GM19239 (cell line): ENCODE results near the gene SLC2A14.
A peak's percentile ranks its signal among the peaks of the same experiment; 100 is the strongest.
"Not testable (repeated sequence)": the region's sequence is repeated elsewhere in the genome, so short reads cannot be mapped to it uniquely, and the experiment has no call there.

Experiments
- DNase-seq: peaks from one replicate; pipeline ENCODE4 v3.0.0; 2011; ENCODE audit warnings: low spot score; ENCODE audit not compliant: insufficient read length
- FAIRE-seq: peaks from 2 replicates; lab custom pipeline; 2011; peaks lifted over from hg19 to GRCh38; lab: Jason Lieb, UNC

SLC2A14 gene

GRCh38 chr12:7837366-7837765 lies 35.3 kb downstream of the SLC2A14 start:
- FAIRE-seq = no peak
- no peak for DNase-seq

GRCh38 chr12:7835766-7836165 lies 36.9 kb downstream of the SLC2A14 start:
- no peak for FAIRE-seq
- no peak for DNase-seq

- DNase-seq (no peak), FAIRE-seq (no peak)
Observed at GRCh38 chr12:7835116-7835515, 37.6 kb downstream of the SLC2A14 start.

- no peak for DNase-seq
- FAIRE-seq = no peak
Observed at GRCh38 chr12:7834701-7835100, 38.0 kb downstream of the SLC2A14 start.

GRCh38 chr12:7833831-7834230 lies 38.9 kb downstream of the SLC2A14 start:
- DNase-seq (no peak), FAIRE-seq (no peak)

DNA sequence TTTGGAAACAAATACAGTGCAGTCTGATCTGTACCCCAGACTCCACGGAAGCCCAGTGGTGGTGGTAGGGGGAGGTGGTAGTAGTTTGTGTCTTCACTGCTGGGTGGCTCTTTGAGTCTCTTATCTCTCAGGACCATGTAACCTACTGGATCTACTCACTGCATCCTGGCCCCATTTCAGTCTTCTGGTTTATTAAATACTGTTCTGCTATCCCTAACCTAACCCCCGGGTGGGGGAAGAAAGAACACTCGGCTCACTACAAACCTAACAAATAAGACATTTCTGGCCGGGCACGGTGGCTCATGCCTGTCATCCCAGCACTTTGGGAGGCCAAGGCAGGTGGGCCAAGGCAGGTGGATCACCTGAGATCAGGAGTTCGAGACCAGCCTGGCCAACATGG lies 39.5 kb downstream of the SLC2A14 start:
- not testable (repeated sequence) for DNase-seq, FAIRE-seq

DNA sequence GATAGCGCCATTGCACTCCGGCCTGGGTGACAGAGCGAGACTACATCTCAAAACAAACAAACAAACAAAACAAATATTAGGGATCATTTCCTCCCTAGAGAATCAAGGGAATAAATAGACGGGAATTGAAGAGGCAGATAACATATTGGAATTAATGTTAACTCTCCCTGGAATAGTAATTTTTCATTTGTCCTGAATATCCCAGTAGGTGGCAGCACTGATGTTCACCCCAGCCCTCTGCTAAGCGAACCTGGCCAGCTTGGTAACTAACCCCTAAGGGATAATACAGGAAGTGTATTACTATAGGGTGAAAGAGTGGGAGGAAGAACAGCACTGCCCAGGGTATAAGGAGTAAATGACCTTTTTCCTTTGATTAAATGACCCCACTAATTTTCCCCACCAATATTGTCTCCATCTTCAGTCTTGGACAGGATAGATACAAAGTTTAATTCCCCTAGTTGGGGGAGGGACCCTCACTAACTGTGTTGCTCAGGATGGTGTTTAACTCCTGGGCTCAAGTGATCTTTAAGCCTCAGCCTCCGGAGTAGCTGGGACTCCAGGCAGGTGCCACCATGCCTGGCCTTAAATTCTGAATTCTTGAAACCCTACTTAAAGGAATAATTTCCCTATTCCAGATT lies 40.5 kb downstream of the SLC2A14 start:
- DNase-seq = peak; percentile 50
- FAIRE-seq = no peak

DNA sequence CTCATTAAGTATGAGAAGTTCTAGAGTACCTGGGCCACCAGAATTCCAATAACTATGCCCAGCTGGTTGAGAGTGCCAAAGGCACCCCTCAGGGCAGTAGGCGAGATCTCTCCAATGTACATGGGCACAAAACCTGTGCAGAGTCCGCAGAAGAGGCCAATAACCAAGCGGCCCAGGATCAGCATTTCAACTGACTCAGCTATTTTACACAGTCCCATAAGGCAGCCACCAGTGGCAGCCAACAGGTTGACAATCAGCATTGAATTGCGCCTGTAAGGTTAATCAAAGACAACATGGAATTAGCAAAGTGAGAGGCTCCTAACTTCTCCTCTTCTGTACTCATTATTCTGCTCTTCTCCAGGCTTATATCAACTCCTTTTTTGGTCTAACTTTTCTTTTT lies 43.0 kb downstream of the SLC2A14 start:
- not testable (repeated sequence) for FAIRE-seq, DNase-seq

- not testable (repeated sequence) for DNase-seq, FAIRE-seq
Observed at GRCh38 chr12:7825754-7826153, 47.0 kb downstream of the SLC2A14 start.

- peak; percentile 83 for FAIRE-seq
- DNase-seq = peak; percentile 57
Observed at GRCh38 chr12:7806863-7807487, 65.7 kb downstream of the SLC2A14 start.

DNA sequence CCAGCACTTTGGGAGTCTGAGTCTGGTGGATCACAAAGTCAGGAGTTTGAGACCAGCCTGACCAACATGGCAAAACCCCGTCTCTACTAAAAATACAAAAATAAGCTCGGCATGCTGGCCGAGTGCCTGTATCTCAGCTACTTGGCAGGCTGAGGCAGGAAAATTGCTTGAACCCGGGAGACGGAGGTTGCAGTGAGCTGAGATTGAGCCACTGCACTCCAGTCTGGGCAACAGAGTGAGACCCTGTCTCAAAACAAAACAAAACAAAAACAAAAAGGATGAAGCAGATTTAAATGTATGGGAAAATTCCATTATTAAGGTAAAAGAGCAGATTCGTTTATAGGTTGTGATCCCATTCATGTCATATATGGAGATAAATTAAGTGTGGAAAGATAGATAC lies 66.4 kb downstream of the SLC2A14 start:
- FAIRE-seq, DNase-seq: not testable (repeated sequence)

GRCh38 chr12:7801460-7801859 lies 71.3 kb downstream of the SLC2A14 start:
- FAIRE-seq (no peak), DNase-seq (no peak)

DNA sequence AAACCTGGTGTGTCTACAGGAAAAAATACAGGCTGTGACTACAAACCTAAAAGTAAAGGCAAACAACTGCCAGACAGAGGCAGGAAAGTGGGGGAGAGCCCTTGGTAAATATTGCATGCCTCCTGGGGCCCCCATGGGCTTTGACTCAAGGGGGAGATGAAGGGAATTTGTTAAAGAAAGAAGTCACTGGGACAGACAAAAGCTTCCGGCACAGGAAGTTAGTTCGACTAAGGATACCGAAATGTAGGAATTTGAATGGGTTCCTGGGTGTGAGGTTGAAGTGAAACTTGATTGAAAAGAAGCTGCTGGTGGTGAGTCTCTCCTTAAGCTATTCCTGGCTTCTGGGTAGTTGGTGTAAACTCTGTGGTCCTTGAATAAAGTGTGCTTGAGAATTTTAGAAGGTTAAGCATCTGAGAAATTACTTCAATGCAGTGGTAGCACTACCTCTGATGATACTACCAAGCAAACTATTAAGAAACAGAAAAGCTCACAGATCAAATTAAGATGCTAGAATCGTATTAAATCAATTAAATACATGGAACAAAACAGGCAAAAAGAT lies 73.9 kb downstream of the SLC2A14 start:
- DNase-seq, FAIRE-seq: not testable (repeated sequence)

GRCh38 chr12:7797698-7798398 lies 74.9 kb downstream of the SLC2A14 start:
- no peak for FAIRE-seq

DNA sequence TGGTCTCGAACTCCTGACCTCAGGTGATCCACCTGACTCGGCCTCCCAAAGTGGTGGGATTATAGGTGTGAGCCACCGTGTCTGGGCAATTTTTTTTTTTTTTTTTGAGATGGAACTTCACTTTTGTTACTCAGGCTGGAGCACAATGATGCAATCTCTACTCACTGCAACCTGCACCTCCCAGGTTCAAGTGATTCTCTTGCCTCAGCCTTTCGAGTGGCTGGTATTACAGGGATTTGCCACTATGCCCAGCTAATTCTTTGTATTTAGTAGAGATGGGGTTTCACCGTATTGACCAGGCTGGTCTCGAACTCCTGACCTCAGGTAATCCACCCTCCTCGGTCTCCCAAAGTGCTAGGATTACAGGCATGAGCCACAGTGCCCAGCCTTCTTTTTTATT lies 75.4 kb downstream of the SLC2A14 start:
- not testable (repeated sequence) for FAIRE-seq, DNase-seq

More at GRCh38 chr12:7797698-7798398, 74.9 kb downstream of the SLC2A14 start:
- DNase-seq = no peak

DNA sequence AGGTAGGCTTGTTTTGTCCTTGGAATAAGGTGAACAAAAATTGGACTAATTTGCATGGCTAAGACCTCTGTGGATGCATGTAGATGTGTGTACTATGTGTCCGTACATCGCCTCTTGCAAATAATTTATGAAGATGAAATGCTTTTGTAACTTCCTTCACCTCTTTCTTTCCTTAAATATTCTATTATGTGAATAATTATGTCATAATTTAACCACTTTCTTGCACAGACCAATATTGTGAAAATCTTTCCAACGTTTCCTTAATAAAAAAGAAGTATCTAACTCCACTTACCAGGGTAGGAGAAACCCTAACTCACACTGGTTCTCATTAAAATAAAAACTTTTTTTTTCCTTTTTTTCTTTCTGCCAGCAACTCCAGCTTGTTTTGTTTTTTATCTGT lies 79.5 kb downstream of the SLC2A14 start:
- FAIRE-seq = no peak
- no peak for DNase-seq

GRCh38 chr12:7788884-7789528 lies 83.7 kb downstream of the SLC2A14 start, which contains the start of gene NANOG:
Gene NANOG (plus strand): TSS chr12:7789402. CDS start chr12:7789615, 213 bp downstream.
- FAIRE-seq, DNase-seq: not testable (repeated sequence)

DNA sequence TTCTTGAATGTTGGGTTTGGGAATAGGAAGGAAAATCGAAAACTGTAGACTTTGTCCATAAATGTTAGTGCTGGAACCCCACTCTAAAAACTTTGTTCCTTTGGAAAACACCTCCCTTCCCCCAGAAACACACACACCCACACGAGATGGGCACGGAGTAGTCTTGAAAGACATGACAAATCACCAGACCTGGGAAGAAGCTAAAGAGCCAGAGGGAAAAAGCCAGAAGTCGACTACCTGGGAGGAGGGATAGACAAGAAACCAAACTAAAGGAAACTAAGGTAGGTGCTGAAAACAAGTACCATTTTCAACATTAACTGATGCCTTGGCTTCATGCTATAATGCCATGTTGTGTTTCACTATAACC lies 84.4 kb downstream of the SLC2A14 start:
- DNase-seq (no peak), FAIRE-seq (no peak)

- FAIRE-seq (no peak), DNase-seq (no peak)
Observed at GRCh38 chr12:7787574-7788293, 85.0 kb downstream of the SLC2A14 start.

GRCh38 chr12:7784701-7785100 lies 88.0 kb downstream of the SLC2A14 start:
- DNase-seq (no peak), FAIRE-seq (no peak)
